Sigmoid colon (tissue), 7 donors: ENCODE results near the gene ZDHHC4. TPM values are rescaled to one million over a fixed set of nuclear protein-coding genes. Genes with fewer than 3 reads are reported as not detected.

Experiments used
- DNase-seq: peaks from one replicate; pipeline ENCODE4 v3.0.0-alpha.2; 2019
- H3K27ac ChIP-seq, 4 donors: fragments of 200-600 bp; sonication (generic); one replicate each; pipeline ENCODE4 v1.5.1; 2016 to 2019; ENCODE audit warnings: mild to moderate bottlenecking in 1 of 4
- H3K27me3 ChIP-seq, 3 donors: fragments of 200-600 bp; sonication (generic); one replicate each; pipeline ENCODE4 v1.5.1; 2019; ENCODE audit warnings: mild to moderate bottlenecking in 1 of 3
- H3K36me3 ChIP-seq, 4 donors: fragments of 200-600 bp; sonication (generic); one replicate each; pipeline ENCODE4 v1.5.1; 2016 to 2019
- H3K4me1 ChIP-seq, 4 donors: fragments of 200-600 bp; sonication (generic); one replicate each; pipeline ENCODE4 v1.5.1; 2017 to 2019
- H3K4me3 ChIP-seq, 4 donors: fragments of 200-600 bp; sonication (generic); one replicate each; pipeline ENCODE4 v1.5.1; 2017 to 2019; ENCODE audit warnings: mild to moderate bottlenecking in 2 of 4, moderate library complexity in 1 of 4
- H3K9me3 ChIP-seq, 4 donors: fragments of 200-600 bp in 3 of 4; sonication (generic) in 3 of 4; one replicate each; pipeline versions ENCODE4 v1.5.1 to v1.6.1; 2013 to 2019
- CTCF ChIP-seq, 4 experiments: fragments of 450-650 bp in 3 of 4; fragments of 200-600 bp in 1 of 4; IDR thresholded peaks; one replicate each; pipeline ENCODE4 v1.5.1; 2016 to 2019; ENCODE audit warnings: antibody characterized with exemption in 4 of 4, mild to moderate bottlenecking in 3 of 4, moderate library complexity in 2 of 4
- EP300 ChIP-seq, 4 donors: sonication (generic); formaldehyde crosslinking; IDR thresholded peaks; one replicate each; pipeline ENCODE4 v1.6.1; 2017; ENCODE audit warnings: antibody characterized with exemption in 4 of 4
- POLR2A ChIP-seq, 2 donors: fragments of 450-650 bp; IDR thresholded peaks; one replicate each; pipeline ENCODE4 v1.6.1; 2016; ENCODE audit warnings: antibody characterized with exemption in 2 of 2, mild to moderate bottlenecking in 2 of 2, moderate library complexity in 2 of 2
- POLR2AphosphoS5 ChIP-seq, 4 donors: sonication (generic); formaldehyde crosslinking; IDR thresholded peaks; one replicate each; pipeline ENCODE4 v1.6.1; 2017; ENCODE audit warnings: antibody characterized with exemption in 4 of 4
- WGBS, 2 donors: extraction: QIAGEN DNeasy Blood & Tissue Kit; methylation state at CpG; one replicate each; pipeline ENCODE4 v1.1.7; 2013; 5-methylcytosine and 5-hydroxymethylcytosine counted together
- intact Hi-C: fragments of 100-400 bp; cut with DNase I; formaldehyde crosslinking; loops from one replicate; pipeline ENCODE4 v1.15.1; 2023
- polyA plus RNA-seq, 3 donors: library from polyadenylated mRNA; stranded (reverse); fragments of 200-250 nt; gene quantifications; one replicate each; pipeline ENCODE4 v1.2.3, GENCODE V29; 2013
- total RNA-seq, 4 donors: library from RNA; depleted of rRNA; stranded (reverse); fragments of >200 nt; gene quantifications; one replicate each; pipeline ENCODE4 v1.1.0, GENCODE V29; 2016
- donor health status: healthy with polysubstance abuse.
- donor health status: Bipolar disorder and iron deficiency.
- donor health status: healthy.

Gene ZDHHC4
- total and polyA plus RNA-seq, 7 donors, result 32.4 to 73.6 (median 51.0) TPM

- no peak for DNase-seq
- no peaks in the 10 kb centered on the region for H3K4me1 ChIP-seq
- peaks cover 6 to 45% (median 16%) of the 10 kb centered on the region in 4 donors for H3K36me3 ChIP-seq
- H3K27ac ChIP-seq, result no peak overlapping the region
- TF ChIP-seq POLR2AphosphoS5 (IDR thresholded peaks at IDR 0.05) (no peak), CTCF (IDR thresholded peaks at IDR 0.05) (no peak), POLR2A (IDR thresholded peaks at IDR 0.05) (no peak), EP300 (IDR thresholded peaks at IDR 0.05) (no peak)
- H3K4me3 ChIP-seq, result no peak overlapping the region
- WGBS, 2 donors, result 70% methylated on average over 15 of the region's 15 CpGs
- no peaks in the 10 kb centered on the region for H3K27me3 ChIP-seq
- no peaks in the 10 kb centered on the region for H3K9me3 ChIP-seq
- intact Hi-C loops, result no loop called here
Observed at GRCh38 chr7:6623589-6624245, 46.5 kb downstream of the ZDHHC4 start.

GRCh38 chr7:6624246-6624611 lies 47.0 kb downstream of the ZDHHC4 start:
- Histone ChIP-seq H3K4me1 (no peaks in the 10 kb centered on the region), H3K9me3 (no peaks in the 10 kb centered on the region), H3K27ac (no peak overlapping the region), H3K36me3 (peaks cover 6 to 45% (median 16%) of the 10 kb centered on the region in 4 donors), H3K4me3 (no peak overlapping the region), H3K27me3 (no peaks in the 10 kb centered on the region)
- no peak for TF ChIP-seq EP300 (IDR thresholded peaks at IDR 0.05)
- TF ChIP-seq POLR2A (IDR thresholded peaks at IDR 0.05), result no peak
- TF ChIP-seq CTCF (IDR thresholded peaks at IDR 0.05), result no peak
- no peak for TF ChIP-seq POLR2AphosphoS5 (IDR thresholded peaks at IDR 0.05)
- WGBS, 2 donors, result 65 to 70% methylated on average over 3 of the region's 3 CpGs
- intact Hi-C loops, result no loop called here
- DNase-seq, result no peak

GRCh38 chr7:6628045-6628444 lies 50.8 kb downstream of the ZDHHC4 start:
- TF ChIP-seq EP300 (IDR thresholded peaks at IDR 0.05) (no peak), CTCF (IDR thresholded peaks at IDR 0.05) (no peak), POLR2AphosphoS5 (IDR thresholded peaks at IDR 0.05) (no peak), POLR2A (IDR thresholded peaks at IDR 0.05) (no peak)
- WGBS, 2 donors, result 88 to 93% methylated on average over 6 of the region's 6 CpGs
- no peak for DNase-seq
- peaks cover 0 to 13% (median 1%) of the 10 kb centered on the region in 4 donors for H3K36me3 ChIP-seq
- H3K27ac ChIP-seq, result no peak overlapping the region
- H3K4me3 ChIP-seq, result no peak overlapping the region
- intact Hi-C loops, result no loop called here
- no peaks in the 10 kb centered on the region for H3K4me1 ChIP-seq
- H3K9me3 ChIP-seq, result no peaks in the 10 kb centered on the region
- no peaks in the 10 kb centered on the region for H3K27me3 ChIP-seq

GRCh38 chr7:6630007-6630849 lies 53.0 kb downstream of the ZDHHC4 start:
- intact Hi-C loops, result no loop called here
- H3K27me3 ChIP-seq, result no peaks in the 10 kb centered on the region
- H3K27ac ChIP-seq, result no peak overlapping the region
- no peak for TF ChIP-seq POLR2A (IDR thresholded peaks at IDR 0.05)
- no peak for TF ChIP-seq POLR2AphosphoS5 (IDR thresholded peaks at IDR 0.05)
- no peak for TF ChIP-seq EP300 (IDR thresholded peaks at IDR 0.05)
- TF ChIP-seq CTCF (IDR thresholded peaks at IDR 0.05), result no peak
- H3K9me3 ChIP-seq, result no peaks in the 10 kb centered on the region
- H3K4me1 ChIP-seq, result no peaks in the 10 kb centered on the region
- H3K4me3 ChIP-seq, result no peak overlapping the region
- WGBS, 2 donors, result 52 to 74% methylated on average over 11 of the region's 11 CpGs
- no peaks in the 10 kb centered on the region for H3K36me3 ChIP-seq
- DNase-seq, result no peak
